DND-41 (cell line): ENCODE results near the gene RASGEF1C.

Experiments used
- CTCF ChIP-seq: IDR thresholded peaks from 2 replicates; pipeline ENCODE4 v1.5.1; 2012; ENCODE audit warnings: borderline replicate concordance, low read length, moderate library complexity, mild to moderate bottlenecking; ENCODE audit not compliant: poor library complexity, severe bottlenecking; ENCODE audit errors: extremely low read depth
- EZH2 ChIP-seq: IDR thresholded peaks from 3 replicates; pipeline ENCODE4 v1.6.1; 2012; ENCODE audit warnings: borderline replicate concordance, low read depth, mild to moderate bottlenecking, moderate library complexity, low read length, inconsistent platforms; ENCODE audit not compliant: severe bottlenecking

GRCh38 chr5:180103487-180104167 lies 105.4 kb downstream of the RASGEF1C start:
- TF ChIP-seq CTCF: no peak
- no peak for TF ChIP-seq EZH2
